HG03558 (cell line): ENCODE measurements around the gene EIF4A2.
"Not testable (repeated sequence)": the region's sequence is repeated elsewhere in the genome, so short reads cannot be mapped to it uniquely, and the experiment has no call there.

Source experiments
- ATAC-seq: cut with Tn5 transposase; IDR thresholded peaks from one replicate; pipeline ENCODE4 v1.9.1; 2021; ENCODE audit warnings: moderate number of reproducible peaks; ENCODE audit not compliant: unreplicated experiment; ENCODE audit errors: extremely low read depth

The EIF4A2 gene

DNA sequence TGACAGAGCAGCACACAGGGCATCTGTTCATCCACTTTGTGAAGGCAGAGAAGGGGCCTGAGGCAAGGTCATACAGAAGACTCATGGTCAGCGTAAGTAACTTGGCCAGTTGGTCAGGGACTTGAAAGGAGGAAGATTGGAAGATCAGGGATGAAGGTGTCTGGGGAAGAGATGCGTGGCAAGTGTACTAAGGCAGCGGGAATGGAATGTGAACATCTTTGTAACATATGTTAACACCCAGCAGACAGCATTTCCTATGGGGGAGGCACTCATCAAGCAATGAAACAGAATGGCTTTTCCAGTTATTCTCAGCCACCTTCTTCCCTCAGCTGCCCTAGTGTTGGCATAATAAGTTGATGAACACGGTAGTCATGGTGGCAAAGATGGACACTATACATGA, 30.7 kb downstream of the EIF4A2 start:
- ATAC-seq: no peak

- ATAC-seq: no peak
Observed at GRCh38 chr3:186815435-186815834, 32.1 kb downstream of the EIF4A2 start.

DNA sequence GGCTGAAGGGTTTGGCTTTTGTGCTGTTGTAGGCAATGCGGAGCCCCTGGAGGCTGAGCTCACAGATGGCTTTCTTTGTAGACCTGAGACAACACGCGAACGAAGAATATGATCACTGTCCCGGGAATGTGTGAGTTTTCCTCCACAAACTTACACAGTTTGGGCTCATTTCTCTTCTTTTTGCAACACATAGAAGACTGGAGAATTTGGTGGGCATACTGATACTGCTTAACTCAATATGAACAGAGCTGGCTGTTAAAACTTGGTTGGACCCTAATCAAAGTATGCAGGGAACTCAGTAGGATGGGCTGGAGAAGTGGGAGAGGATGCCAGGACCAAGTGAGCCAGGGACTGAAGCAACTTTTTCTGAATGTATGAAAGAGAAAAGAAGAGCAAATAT, 35.1 kb downstream of the EIF4A2 start:
- ATAC-seq: no peak

DNA sequence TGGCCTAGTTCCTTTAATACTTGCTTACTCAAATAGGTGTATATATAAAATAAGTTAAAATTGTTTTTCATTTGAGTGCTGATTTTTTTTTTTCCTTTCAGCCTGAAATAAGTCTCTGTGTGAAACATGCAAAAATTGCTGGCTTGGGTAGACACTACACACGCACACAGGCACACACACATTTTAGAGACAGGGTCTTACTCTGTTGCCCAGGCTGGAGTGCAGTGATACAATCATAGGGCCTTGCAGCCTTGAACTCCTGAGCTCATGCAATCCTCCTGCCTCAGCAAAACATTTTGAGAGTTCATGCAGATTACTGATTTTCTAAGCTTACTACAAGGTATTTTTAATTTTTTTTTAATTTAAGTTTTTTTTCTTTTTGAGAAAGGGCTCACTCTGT, 35.6 kb downstream of the EIF4A2 start:
- ATAC-seq: no peak

DNA sequence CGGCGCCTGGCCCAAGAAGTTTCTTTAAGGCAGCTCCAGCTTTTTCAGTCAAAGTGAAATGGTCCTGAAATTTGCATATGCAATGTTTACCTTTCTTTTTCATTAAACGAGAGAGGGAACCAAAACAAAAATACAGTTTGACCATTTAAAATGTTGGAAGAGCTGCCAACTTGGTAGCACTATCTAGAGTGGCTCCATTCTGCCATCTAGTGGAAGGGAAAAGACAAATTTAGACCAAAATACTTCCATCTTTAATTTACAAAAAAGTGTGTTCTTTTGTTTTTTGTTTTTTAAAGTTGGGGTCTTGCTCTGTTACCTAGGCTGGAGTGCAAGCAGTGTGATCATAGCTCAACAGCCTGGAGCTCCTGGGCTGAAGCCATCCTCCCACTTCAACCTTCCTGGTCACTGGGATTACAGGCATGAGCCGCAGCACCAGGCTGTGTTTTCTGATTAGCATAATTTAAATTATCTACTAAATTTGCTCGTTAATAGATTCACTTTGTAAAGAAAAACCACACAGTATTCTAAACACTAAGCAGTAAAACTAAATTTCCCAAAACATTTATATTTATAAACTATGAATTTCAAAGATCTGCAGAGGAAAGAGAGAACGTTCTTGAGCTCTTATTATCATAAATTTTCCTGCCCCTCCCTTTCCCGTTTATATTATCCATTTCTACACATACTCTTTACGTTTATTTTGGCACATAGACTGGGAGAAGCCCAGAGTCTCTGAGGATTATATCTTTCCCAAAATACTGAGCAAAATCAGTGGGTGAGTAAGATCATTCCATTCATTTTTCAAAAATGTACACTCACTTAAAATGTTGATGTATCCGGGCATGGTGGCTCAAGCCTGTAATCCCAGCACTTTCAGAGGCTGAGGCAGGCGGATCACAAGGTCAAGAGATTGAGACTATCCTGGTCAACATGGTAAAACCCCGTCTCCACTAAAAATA, 38.3 kb downstream of the EIF4A2 start:
- no peak for ATAC-seq

GRCh38 chr3:186822388-186822759, 39.0 kb downstream of the EIF4A2 start:
- ATAC-seq: not testable (repeated sequence)

DNA sequence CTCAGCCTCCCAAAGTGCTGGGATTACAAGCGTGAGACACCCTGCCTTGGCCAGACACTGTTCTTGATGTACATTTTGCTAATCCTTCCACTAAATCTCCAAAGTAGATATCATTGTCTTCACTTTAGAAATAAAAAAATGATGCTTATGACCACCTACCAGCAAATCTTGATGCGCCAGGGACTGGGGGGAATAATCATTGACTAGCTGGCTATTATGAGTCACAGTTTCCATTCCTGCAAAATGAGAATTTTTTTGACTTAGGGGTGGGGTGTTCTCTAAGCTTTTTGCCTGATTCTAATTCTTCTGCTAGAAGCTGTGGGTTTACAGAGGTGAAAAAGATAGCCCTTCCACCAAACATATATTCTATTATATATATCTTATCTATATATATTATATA, 40.0 kb downstream of the EIF4A2 start:
- ATAC-seq: no peak

DNA sequence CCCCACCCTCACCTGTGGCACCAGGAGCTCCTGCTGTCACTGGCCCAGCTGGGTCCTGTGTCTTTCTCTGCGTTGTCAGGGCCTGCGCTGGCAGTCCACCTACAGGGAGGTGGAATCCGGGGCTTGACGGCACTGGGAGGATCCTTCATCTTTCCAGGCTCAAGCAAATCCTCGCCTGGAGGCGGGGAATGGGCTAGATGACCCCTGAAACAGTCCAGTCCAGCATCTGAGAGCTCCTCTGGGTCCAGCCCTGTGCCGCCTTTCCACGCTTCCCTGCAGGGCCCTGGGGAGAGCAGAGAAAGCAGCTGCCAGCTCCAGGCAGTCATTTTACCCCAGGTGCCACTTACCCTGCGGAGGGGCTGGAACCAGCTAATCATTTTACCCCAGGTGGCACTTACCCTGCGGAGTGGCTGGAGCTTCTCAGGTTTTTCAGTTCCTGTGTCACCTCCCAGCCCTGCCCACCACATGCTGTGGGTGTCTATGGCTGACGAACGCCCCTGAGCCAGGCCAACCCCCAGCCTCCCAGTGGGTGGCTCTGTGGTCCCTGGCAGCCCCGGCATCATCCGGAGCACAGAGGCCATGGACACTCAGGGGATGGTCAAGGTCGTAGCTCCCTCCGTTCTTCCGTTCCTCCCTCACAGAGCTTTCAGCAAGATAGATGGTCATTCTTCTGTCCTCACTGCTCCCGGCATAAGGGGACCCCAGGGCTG, 41.2 kb downstream of the EIF4A2 start:
- no peak for ATAC-seq

- no peak for ATAC-seq
Observed at GRCh38 chr3:186825294-186825821, 42.0 kb downstream of the EIF4A2 start.

- ATAC-seq: no peak
Observed at GRCh38 chr3:186825872-186826409, 42.6 kb downstream of the EIF4A2 start.

- no peak for ATAC-seq
Observed at GRCh38 chr3:186826410-186826975, 43.1 kb downstream of the EIF4A2 start.

- ATAC-seq: peak; percentile 71
Observed at GRCh38 chr3:186826976-186827857, 43.8 kb downstream of the EIF4A2 start.

GRCh38 chr3:186828340-186828739, 45.0 kb downstream of the EIF4A2 start:
- no peak for ATAC-seq

- no peak for ATAC-seq
Observed at GRCh38 chr3:186831798-186832197, 48.4 kb downstream of the EIF4A2 start.

DNA sequence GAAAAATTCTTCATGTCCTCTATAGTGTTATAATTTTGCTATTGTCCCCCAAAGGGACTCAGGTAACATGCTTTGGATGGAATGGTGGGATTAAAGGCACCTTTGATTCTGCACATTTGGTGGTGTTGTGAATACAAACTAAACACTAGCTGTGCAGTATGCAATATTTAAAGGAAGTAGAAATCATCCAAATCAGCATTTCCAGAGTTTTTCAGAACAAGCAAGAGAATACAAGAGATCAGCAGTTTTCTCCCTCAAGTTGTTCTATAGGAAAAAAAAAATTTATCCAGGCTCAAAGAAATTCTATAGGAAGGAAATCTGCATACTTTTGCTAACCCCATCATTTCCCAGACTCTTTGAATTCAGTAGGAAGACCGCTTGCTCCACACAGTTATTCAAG, 48.9 kb downstream of the EIF4A2 start:
- no peak for ATAC-seq
